Activated CD4-positive, alpha-beta T cell treated with anti-CD3 and anti-CD28 coated beads for 1 hour (primary cell): Measurements from ENCODE around the gene POTEG.
"Not testable (repeated sequence)": the region's sequence is repeated elsewhere in the genome, so short reads cannot be mapped to it uniquely, and the experiment has no call there.

Experiments
- DNase-seq: peaks from one replicate; pipeline ENCODE4 v3.0.0-alpha.2; 2020

Gene POTEG

DNA sequence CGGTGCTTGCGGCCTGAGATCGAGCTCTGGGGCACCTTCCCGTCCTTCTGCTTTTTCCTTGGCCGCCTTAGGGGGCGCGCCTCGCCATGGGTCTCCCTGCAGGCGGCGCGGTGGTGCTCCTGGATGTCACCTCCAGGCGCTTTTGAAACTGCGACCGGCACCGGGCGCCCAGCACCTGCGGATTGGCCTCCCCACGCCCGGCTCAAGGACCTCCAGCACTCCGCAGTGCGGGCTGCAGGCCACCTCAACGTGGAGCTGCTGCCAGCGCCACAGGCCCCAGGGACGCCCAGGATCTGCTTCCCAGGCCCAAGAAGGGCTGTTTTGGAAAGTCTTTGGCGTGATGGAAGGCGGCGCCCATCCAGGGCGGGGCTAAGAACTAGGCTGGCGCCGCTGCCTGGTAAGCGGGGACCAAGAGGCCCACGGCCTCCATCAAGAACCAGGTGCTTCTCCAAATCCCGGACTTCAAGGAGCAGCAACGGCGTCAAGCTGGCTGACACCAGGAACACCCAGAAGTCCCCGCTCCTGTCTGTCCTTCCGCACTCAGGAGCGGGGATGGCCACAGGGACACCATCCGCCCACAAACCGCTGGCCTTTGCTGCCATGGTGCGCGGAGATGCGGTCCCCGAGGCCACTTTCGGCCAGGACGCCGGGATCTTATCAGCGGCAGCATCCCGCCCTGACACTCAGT is 61.2 kb downstream of the POTEG start:
- not testable (repeated sequence) for DNase-seq

DNA sequence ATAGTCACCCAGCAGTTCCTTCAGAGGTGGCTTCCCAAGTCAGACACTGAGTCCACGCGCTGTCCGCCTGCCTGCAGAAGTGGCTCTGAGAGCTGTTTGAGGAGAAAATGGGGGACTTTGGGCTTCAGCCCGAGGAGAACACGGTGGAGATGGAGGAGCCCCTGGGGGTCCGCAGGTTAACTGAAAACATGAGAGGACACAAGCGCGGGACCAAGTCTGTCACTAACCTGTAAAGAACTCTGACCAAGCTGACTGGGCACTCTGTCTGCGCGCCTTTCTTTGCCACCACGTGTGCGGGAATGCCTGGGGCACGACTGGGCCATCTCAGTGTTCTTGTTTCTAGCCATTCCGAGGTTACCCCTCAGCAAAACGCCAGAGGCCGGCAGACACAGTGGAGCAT is 62.4 kb downstream of the POTEG start:
- not testable (repeated sequence) for DNase-seq

DNA sequence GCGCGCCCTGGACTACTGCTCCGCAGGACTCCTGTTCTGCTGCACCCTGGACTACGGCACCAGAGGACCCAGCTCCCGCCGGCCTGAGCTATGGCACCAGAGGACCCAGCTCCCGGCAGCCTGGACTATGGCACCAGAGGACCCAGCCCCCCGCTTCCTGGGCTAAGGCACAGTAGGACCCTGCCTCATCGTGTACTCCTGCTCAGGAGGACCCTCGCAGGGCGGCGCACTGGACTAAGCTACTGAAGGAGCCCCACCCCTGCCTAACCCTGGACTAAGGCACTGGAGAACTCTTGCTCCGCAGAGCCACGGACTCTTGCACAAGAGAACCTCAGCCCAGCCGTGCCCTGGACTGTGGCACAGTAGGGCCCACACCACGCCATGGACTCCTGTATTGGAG is 71.3 kb downstream of the POTEG start:
- DNase-seq: not testable (repeated sequence)

DNA sequence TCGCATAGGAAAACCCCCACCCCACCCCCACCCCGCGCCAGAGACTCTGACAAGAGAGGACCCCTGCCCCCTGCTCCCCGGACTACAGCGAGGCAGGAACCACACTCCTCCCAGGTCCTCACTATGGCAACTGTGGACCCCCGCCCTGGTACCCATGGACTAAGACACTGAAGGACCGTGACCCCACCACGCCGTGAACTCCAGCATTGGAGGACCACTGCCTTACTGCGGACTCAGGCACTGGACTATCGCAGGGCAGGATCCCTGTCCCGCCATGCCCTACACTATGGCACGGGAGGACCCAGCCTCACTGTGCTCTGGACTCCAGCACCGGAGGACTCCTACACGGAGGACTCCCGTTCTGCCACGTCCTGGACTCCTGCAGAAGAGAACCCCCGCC is 71.8 kb downstream of the POTEG start:
- DNase-seq: not testable (repeated sequence)

DNA sequence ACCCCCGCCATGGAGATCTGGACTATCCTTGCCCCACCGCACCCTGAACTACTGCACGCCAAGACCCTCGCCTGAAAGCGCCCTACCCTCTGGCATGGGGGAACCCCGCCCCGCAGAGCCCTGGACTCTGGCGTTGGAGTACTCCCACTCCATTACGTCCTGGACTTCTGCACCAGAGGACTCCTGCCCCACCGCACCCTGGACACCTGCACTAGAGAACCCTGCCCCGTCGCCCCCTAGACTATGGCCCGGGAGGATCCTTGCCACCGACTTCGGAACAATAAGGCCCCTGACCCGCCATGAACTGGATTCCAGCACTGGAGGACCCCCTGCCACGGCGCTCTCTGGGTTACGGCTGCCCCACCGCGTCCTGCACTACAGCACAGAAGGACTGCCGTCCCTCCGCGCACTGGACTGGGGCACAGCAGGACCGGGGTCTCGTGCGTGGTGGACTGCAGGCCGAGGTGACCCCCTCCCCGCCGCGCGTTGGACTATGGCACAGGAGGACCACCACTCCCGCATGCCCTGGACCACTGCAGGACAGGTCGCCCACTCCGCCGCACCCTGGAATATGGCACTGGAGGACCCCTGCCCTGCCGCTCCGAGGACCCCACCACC is 72.4 kb downstream of the POTEG start:
- not testable (repeated sequence) for DNase-seq

DNA sequence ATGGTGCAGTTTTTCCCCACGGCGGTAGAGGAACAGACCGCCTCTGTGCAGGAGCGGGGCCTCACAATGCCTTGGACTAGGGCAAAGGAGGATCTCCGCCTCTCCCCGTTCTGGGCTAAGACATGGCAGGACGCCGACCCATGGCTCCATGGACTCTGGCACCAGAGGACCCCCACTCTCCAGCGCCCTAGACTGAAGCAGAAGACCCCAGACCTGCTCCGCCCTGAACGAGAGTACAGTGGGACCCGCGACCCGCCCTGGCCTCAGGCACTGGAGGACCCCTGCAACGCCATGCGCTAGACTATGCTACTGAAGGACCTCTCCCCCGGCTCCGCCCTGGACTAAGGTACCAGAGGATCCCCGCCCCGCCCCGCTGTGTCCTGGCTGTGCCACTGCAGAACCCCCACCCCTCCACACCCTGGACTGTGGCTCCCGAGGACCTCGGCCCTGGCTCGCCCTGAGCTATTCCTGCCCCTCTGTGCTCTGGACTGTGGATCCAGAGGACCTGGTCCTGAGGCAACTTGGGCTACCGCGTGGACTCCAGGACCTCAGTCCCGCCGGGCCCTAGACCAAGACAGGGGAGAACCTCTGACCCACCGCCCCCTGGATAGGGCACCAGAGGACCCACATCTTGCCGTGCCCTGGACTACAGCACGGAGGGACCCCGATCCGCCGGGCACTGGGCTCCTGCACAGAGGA is 73.1 kb downstream of the POTEG start:
- not testable (repeated sequence) for DNase-seq
